Measurements from ENCODE around the gene SLC16A5.

DNA sequence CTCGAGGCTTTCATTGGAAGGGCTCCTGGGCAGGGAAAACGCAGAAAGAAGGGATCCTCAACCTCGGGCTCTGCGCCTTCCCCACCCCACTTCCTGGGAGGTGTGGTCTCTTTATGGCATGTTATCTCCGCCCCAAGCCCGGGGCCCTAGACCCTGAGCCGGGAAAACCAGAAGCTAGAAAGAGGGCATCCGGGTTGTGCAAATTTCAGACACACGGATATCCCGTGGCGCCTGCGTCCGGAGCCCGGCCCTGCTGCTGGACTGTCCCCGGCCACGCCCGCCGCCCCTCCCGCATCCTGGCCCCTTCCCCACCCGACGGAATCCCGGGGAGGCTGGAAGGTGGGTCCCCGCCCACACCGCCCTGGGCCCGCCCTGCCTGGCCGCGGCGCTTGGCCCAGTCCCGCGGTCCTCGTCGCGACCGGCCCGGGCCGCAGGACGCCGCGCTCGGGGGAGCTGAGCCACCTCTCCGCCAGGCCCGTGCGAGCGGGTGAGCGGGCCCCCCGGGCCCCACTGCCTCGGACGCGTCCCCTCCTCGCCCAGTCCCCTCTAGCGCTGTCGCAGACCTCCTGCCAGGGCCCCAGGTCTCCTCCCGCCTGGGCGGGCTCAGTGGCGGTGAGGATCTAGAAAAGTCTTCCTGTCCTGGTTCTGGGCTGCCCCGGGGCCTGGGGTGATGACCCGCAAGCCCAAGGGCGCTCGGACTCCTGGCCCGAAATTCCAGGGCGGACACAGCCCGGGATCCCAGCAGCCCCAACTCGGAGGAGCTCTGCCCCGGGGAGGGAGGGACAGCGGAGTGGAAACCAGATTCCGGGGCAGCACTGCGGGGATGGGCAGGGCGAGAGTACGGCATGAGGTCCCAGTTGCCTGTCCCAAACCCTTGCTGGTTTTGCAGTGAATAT is at the start of gene SLC16A5:
- TF ChIP-seq, protein P1, sequence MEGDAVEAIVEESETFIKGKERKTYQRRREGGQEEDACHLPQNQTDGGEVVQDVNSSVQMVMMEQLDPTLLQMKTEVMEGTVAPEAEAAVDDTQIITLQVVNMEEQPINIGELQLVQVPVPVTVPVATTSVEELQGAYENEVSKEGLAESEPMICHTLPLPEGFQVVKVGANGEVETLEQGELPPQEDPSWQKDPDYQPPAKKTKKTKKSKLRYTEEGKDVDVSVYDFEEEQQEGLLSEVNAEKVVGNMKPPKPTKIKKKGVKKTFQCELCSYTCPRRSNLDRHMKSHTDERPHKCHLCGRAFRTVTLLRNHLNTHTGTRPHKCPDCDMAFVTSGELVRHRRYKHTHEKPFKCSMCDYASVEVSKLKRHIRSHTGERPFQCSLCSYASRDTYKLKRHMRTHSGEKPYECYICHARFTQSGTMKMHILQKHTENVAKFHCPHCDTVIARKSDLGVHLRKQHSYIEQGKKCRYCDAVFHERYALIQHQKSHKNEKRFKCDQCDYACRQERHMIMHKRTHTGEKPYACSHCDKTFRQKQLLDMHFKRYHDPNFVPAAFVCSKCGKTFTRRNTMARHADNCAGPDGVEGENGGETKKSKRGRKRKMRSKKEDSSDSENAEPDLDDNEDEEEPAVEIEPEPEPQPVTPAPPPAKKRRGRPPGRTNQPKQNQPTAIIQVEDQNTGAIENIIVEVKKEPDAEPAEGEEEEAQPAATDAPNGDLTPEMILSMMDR (IDR thresholded peaks at IDR 0.05): no peak
- TF ChIP-seq EZH2 (IDR thresholded peaks at IDR 0.05; ENCODE audit: borderline replicate concordance, insufficient read depth, low read depth, low read length, poor library complexity, severe bottlenecking): no peak
